ENCODE data around the gene SEC14L2. TPM values are rescaled to one million over a fixed set of nuclear protein-coding genes. Genes with fewer than 3 reads are reported as not detected.

Gene SEC14L2
- total and polyA plus RNA-seq, 2 experiments from 2014 or later, result 2.9 to 11.2 TPM

GRCh38 chr22:30432520-30432919 is 35.7 kb downstream of the SEC14L2 start:
- Histone ChIP-seq H3K27ac (no peak overlapping the region), H3K9me3 (ENCODE audit: low read depth) (no peaks in the 10 kb centered on the region), H3K36me3 (peaks cover 4% of the 10 kb centered on the region), H3K4me1 (ENCODE audit: low read depth) (no peaks in the 10 kb centered on the region), H3K4me3 (no peak overlapping the region), H3K27me3 (no peaks in the 10 kb centered on the region)
- TF ChIP-seq CTCF (IDR thresholded peaks at IDR 0.05; ENCODE audit: low read depth, low read length), result no peak
- DNase-seq (ENCODE audit: low read depth in 1 of 2, low spot score in 1 of 2), result no peak

GRCh38 chr22:30433227-30433626 is 36.4 kb downstream of the SEC14L2 start:
- Histone ChIP-seq H3K4me1 (ENCODE audit: low read depth) (no peaks in the 10 kb centered on the region), H3K4me3 (no peak overlapping the region), H3K27ac (no peak overlapping the region), H3K36me3 (peaks cover 4% of the 10 kb centered on the region), H3K27me3 (no peaks in the 10 kb centered on the region), H3K9me3 (ENCODE audit: low read depth) (no peaks in the 10 kb centered on the region)
- DNase-seq (ENCODE audit: low read depth in 1 of 2, low spot score in 1 of 2), result no peak
- no peak for TF ChIP-seq CTCF (IDR thresholded peaks at IDR 0.05; ENCODE audit: low read depth, low read length)

GRCh38 chr22:30433773-30434172 is 37.0 kb downstream of the SEC14L2 start:
- no peaks in the 10 kb centered on the region for H3K4me1 ChIP-seq (ENCODE audit: low read depth)
- no peak overlapping the region for H3K27ac ChIP-seq
- H3K27me3 ChIP-seq, result no peaks in the 10 kb centered on the region
- no peak for DNase-seq (ENCODE audit: low read depth in 1 of 2, low spot score in 1 of 2)
- no peak overlapping the region for H3K4me3 ChIP-seq
- H3K36me3 ChIP-seq, result no peaks in the 10 kb centered on the region
- no peaks in the 10 kb centered on the region for H3K9me3 ChIP-seq (ENCODE audit: low read depth)
- TF ChIP-seq CTCF (IDR thresholded peaks at IDR 0.05; ENCODE audit: low read depth, low read length), result no peak

- H3K4me1 ChIP-seq (ENCODE audit: low read depth), result no peaks in the 10 kb centered on the region
- H3K4me3 ChIP-seq, result no peak overlapping the region
- no peak for TF ChIP-seq CTCF (IDR thresholded peaks at IDR 0.05; ENCODE audit: low read depth, low read length)
- no peaks in the 10 kb centered on the region for H3K27me3 ChIP-seq
- H3K36me3 ChIP-seq, result no peaks in the 10 kb centered on the region
- no peaks in the 10 kb centered on the region for H3K9me3 ChIP-seq (ENCODE audit: low read depth)
- no peak overlapping the region for H3K27ac ChIP-seq
- no peak for DNase-seq (ENCODE audit: low read depth in 1 of 2, low spot score in 1 of 2)
Observed at GRCh38 chr22:30434843-30435242, 38.0 kb downstream of the SEC14L2 start.

- no peaks in the 10 kb centered on the region for H3K9me3 ChIP-seq (ENCODE audit: low read depth)
- no peaks in the 10 kb centered on the region for H3K36me3 ChIP-seq
Observed at GRCh38 chr22:30435674-30436126, 38.9 kb downstream of the SEC14L2 start.

More at GRCh38 chr22:30435674-30436126, 38.9 kb downstream of the SEC14L2 start:
- Histone ChIP-seq H3K4me3 (no peak overlapping the region), H3K27me3 (no peaks in the 10 kb centered on the region), H3K4me1 (ENCODE audit: low read depth) (no peaks in the 10 kb centered on the region), H3K27ac (no peak overlapping the region)
- no peak for DNase-seq (ENCODE audit: low read depth in 1 of 2, low spot score in 1 of 2)
- no peak for TF ChIP-seq CTCF (IDR thresholded peaks at IDR 0.05; ENCODE audit: low read depth, low read length)

All from cardiac muscle cell (in vitro differentiated cells and primary cell).